HG03575 (cell line): ENCODE measurements around the gene PXDN.

ENCODE experiments used
- ATAC-seq: cut with Tn5 transposase; IDR thresholded peaks from one replicate; pipeline ENCODE4 v1.9.1; 2021; ENCODE audit not compliant: unreplicated experiment, insufficient number of reproducible peaks, low FRiP score; ENCODE audit errors: extremely low read depth

The PXDN gene

DNA sequence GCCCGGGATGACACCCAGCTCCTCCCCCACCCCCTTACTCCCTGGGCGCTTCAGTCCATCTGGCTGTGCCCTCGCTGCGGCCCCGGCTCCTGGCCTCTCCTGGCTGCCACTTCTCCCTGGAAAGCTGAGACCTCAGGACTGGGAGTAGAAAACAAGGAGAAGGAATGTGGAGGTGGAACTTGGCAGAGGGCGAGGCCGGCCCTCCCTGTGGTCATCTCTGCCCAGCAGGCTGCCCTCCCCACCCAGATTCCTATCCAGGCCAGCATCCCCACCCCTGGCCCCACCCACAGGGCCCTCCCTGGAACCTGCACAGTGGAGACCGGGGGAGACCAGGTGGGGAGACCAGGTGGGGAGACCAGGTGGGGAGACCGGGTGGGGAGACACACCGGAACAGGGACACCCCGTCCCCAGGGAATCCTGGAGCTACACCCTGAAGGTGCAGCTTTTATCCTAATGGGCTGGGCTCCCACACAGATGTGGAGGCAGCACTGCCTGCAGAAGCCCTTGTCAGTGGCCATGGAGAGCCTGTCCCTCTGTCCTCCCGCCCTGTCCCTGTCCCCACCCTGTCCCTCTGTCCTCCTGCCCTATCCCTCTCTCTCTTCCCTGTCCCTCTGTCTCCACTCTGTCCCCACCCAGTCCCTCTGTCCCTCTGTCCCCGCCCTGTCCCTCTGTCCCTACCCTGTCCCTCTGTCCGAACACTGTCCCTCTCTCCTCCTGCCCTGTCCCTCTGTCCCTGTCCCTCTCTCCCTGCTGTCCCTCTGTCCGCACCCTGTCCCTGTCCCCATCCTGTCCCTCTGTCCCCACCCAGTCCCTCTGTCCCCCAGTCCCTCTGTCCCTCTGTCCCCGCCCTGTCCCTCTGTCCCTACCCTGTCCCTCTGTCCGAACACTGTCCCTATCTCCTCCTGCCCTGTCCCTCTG lies 157.1 kb downstream of the PXDN start:
- no peak for ATAC-seq

DNA sequence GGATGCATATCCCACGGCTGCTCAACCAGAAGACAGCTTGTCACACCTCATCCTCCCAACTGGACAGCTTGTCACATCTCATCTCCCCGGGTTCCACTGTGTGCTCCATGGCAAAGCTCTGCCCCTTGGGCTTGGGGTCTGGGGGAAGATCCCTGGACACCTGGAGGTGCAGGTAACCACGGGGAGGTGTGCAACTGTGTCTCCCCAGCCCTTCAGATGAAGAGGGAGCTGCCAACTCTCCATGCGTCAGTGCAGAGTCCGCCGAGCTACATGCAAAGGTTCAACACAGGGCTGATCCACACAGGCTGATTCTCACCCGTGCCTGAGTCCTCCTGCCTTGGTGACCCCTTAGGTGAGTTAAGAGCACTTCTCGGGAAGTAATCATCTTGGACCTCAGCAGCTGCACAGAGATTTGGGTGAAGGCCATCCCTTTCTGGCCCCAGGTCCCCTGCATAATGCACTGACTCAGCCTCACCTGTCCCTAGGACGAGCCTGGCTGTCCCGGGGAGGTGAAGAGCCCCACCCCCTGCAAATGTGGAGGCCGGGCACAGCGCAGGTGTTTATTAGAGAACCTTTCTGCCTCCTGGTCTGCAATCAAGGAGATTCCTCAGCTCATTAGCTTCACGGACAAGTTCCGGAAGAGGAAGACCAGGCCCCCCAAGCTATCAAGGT lies 157.9 kb downstream of the PXDN start:
- no peak for ATAC-seq

DNA sequence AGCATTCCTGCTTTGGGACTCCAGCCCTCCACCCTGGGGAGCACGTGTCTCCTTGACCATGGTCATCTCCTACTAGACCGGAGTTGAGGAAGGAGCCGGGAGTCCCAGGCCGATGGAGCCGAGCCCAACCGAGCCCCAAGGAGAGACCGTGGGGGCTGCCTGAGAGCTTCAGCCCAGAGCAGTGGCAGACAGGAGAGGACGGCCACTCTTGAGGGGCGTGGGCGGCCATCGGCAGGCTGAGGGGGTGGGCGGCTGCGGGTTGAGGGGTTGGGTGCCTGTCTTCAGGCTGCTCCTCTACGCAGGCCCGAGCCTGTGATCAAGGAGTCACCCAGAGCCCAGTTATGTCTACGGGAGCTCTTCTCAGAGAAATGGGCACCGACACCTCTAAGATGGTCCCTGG lies 158.7 kb downstream of the PXDN start:
- no peak for ATAC-seq

- ATAC-seq: no peak
Observed at GRCh38 chr2:1584691-1585485, 159.4 kb downstream of the PXDN start.

- ATAC-seq: no peak
Observed at GRCh38 chr2:1584051-1584531, 160.2 kb downstream of the PXDN start.

DNA sequence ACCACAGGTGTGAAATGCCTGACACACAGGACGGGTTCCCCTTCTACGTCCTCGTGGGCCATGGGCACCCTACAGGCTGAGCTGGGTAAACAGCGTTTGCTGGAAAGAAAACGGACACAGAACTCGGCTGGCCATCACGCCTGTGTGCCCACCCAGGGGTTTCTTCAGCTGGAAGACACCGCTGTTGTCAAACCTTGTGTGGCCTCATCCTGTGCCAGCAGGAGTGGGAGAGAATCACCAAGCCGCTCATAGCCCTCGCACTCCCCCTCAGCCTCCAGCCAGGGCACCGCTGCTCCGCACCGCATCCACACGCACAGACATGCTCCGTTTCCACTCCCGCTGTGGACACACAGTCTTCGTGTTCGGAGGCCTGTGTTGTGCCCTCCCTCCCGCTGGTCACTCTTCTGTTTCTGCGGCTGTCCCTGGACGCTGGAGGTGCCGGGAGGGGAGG lies 161.4 kb downstream of the PXDN start:
- no peak for ATAC-seq

DNA sequence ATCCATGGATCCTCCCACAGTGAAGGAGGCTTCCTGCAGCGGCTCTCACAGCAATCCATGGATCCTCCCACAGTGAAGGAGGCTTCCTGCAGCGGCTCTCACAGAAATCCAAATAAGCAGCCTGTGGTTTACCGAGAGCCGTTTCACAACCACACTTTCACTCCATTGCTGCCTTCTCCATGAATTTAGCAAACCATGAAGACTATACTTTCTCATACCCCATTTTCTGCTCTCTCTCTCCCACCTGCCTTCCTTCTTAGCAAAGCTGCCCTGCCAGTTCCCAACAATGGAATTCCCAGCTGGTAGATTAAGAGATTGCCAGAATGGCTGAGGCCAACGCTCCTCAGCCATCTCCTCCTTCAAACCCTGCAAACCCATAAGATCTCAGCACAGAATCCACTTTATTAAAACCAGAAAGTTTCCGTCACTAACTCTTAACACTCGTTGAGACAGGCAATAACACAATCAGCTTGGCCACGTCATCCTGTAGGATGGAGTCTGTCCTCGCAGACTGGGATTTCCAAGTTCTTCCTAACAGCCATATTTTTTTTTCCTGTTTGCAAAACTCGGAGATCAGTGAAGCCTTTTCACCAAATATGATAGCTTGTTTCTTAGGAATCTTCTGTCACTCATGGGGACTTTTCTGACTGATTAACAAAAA lies 162.2 kb downstream of the PXDN start:
- ATAC-seq: no peak
